Fibroblast of lung (primary cell): ENCODE data around the gene METTL14. TPM values are rescaled to one million over a fixed set of nuclear protein-coding genes. Genes with fewer than 3 reads are reported as not detected.

Experiments
- DNase-seq, 2 donors: peaks; one replicate each; pipeline versions ENCODE4 v3.0.0 to v3.0.0-alpha.2; 2010; ENCODE audit warnings: low read depth in 2 of 2
- H2AFZ ChIP-seq: 2 replicates; pipeline ENCODE4 v1.5.1; 2012; ENCODE audit warnings: low read length, control low read depth, inconsistent platforms
- H3K27ac ChIP-seq: 2 replicates; pipeline ENCODE4 v1.5.1; 2011; ENCODE audit warnings: low read length, control low read depth; ENCODE audit not compliant: insufficient read depth
- H3K27me3 ChIP-seq: 2 replicates; pipeline ENCODE4 v1.5.1; 2011; ENCODE audit warnings: mild to moderate bottlenecking, low read length; ENCODE audit not compliant: control insufficient read depth, insufficient read depth
- H3K36me3 ChIP-seq: 2 replicates; pipeline ENCODE4 v1.5.1; 2011; ENCODE audit warnings: low read length; ENCODE audit not compliant: control insufficient read depth, insufficient read depth
- H3K4me1 ChIP-seq: 2 replicates; pipeline ENCODE4 v1.5.1; 2011; ENCODE audit warnings: low read length; ENCODE audit not compliant: control insufficient read depth, insufficient read depth; ENCODE audit errors: extremely low read depth
- H3K4me2 ChIP-seq: 2 replicates; pipeline ENCODE4 v1.5.1; 2011; ENCODE audit warnings: low read length, control low read depth; ENCODE audit not compliant: insufficient read depth; ENCODE audit errors: extremely low read depth
- H3K4me3 ChIP-seq, 4 experiments: fragments of 200-600 bp in 1 of 4; sonication (generic) in 1 of 4; replicated peaks in 1 of 4; 2 replicates each; pipeline ENCODE4 v1.5.1; 2011 to 2016; ENCODE audit warnings: low read length in 4 of 4, low read depth in 3 of 4, mild to moderate bottlenecking in 3 of 4, control low read depth in 2 of 4, inconsistent platforms in 1 of 4, mixed read lengths in 1 of 4; ENCODE audit not compliant: insufficient read depth in 1 of 4; ENCODE audit errors: control extremely low read depth in 1 of 4
- H3K79me2 ChIP-seq: 2 replicates; pipeline ENCODE4 v1.5.1; 2012; ENCODE audit warnings: mild to moderate bottlenecking, low read length, inconsistent platforms; ENCODE audit not compliant: control insufficient read depth, insufficient read depth
- H3K9ac ChIP-seq: 2 replicates; pipeline ENCODE4 v1.5.1; 2011; ENCODE audit warnings: mild to moderate bottlenecking, low read length, control low read depth; ENCODE audit not compliant: insufficient read depth
- H3K9me3 ChIP-seq: 2 replicates; pipeline ENCODE4 v1.5.1; 2012; ENCODE audit warnings: low read depth, low read length; ENCODE audit not compliant: control insufficient read depth, insufficient read depth
- H4K20me1 ChIP-seq: 2 replicates; pipeline ENCODE4 v1.5.1; 2011; ENCODE audit warnings: low read length; ENCODE audit not compliant: control insufficient read depth, insufficient read depth; ENCODE audit errors: extremely low read depth
- EZH2 ChIP-seq: IDR thresholded peaks from 2 replicates; pipeline ENCODE4 v1.5.1; 2012; ENCODE audit warnings: low read length, control low read depth, mild to moderate bottlenecking; ENCODE audit errors: missing control alignments
- polyA plus RNA-seq, 2 donors: library from polyadenylated mRNA; depleted of rRNA in 1 of 2; stranded (reverse) in 1 of 2; unstranded in 1 of 2; fragments of >200 nt; gene quantifications; 2 replicates each; pipeline ENCODE4 v1.2.1, GENCODE V29; 2011 to 2012; ENCODE audit warnings: missing spikeins in 1 of 2
- total RNA-seq: library from RNA; depleted of rRNA; stranded (reverse); fragments of >200 nt; gene quantifications from 2 replicates; pipeline ENCODE4 v1.2.1, GENCODE V29; 2014
- TF ChIP-seq, protein P1 (sequence below), 2 donors: IDR thresholded peaks in 1 of 2; conservative IDR thresholded peaks in 1 of 2; 1 replicate in 1 of 2; 2 replicates in 1 of 2; pipeline ENCODE4 v1.5.1; 2011 to 2012; ENCODE audit warnings: low read length in 2 of 2, control low read depth in 1 of 2, inconsistent platforms in 1 of 2, low read depth in 1 of 2, mild to moderate bottlenecking in 1 of 2

Gene METTL14
- total and polyA plus RNA-seq, 2 donors (not counting 1 experiment from before 2014, with no cell fraction given): 18.2 to 29.7 TPM

DNA sequence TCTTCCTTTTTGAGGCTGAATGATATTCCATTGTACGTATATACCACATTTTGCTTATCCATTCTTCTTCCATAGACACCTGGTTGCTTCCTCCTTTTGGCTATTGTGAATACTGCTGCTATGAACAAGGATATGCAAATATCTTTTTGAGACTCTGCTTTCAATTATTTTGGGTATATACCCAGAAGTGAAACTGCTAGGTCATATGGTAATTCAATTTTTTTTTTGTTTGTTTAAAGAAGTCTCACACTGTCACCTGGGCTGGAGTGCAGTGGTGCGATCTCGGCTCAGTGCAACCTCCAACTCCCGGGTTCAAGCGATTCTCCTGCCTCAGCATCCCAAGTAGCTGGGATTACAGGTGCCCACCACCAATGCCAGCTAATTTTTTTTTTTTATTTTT is 75.3 kb downstream of the METTL14 start:
- Histone ChIP-seq H3K27me3 (no peaks in the 10 kb centered on the region), H3K4me2 (no peak overlapping the region), H3K79me2 (peaks cover 50% of the 10 kb centered on the region), H3K9me3 (no peaks in the 10 kb centered on the region), H3K4me3 (no peak overlapping the region), H3K27ac (no peak overlapping the region), H3K4me1 (peaks cover 18% of the 10 kb centered on the region), H2AFZ (no peak overlapping the region), H4K20me1 (no peaks in the 10 kb centered on the region), H3K9ac (no peak overlapping the region), H3K36me3 (peaks cover 14% of the 10 kb centered on the region)
- TF ChIP-seq EZH2: no peak
- TF ChIP-seq, protein P1, sequence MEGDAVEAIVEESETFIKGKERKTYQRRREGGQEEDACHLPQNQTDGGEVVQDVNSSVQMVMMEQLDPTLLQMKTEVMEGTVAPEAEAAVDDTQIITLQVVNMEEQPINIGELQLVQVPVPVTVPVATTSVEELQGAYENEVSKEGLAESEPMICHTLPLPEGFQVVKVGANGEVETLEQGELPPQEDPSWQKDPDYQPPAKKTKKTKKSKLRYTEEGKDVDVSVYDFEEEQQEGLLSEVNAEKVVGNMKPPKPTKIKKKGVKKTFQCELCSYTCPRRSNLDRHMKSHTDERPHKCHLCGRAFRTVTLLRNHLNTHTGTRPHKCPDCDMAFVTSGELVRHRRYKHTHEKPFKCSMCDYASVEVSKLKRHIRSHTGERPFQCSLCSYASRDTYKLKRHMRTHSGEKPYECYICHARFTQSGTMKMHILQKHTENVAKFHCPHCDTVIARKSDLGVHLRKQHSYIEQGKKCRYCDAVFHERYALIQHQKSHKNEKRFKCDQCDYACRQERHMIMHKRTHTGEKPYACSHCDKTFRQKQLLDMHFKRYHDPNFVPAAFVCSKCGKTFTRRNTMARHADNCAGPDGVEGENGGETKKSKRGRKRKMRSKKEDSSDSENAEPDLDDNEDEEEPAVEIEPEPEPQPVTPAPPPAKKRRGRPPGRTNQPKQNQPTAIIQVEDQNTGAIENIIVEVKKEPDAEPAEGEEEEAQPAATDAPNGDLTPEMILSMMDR (conservative IDR thresholded peaks at IDR 0.05 in 1 of 2, IDR thresholded peaks at IDR 0.05 in 1 of 2; ENCODE audit: low read depth in 1 of 2, low read length in 2 of 2): no peak
- DNase-seq: no peak

DNA sequence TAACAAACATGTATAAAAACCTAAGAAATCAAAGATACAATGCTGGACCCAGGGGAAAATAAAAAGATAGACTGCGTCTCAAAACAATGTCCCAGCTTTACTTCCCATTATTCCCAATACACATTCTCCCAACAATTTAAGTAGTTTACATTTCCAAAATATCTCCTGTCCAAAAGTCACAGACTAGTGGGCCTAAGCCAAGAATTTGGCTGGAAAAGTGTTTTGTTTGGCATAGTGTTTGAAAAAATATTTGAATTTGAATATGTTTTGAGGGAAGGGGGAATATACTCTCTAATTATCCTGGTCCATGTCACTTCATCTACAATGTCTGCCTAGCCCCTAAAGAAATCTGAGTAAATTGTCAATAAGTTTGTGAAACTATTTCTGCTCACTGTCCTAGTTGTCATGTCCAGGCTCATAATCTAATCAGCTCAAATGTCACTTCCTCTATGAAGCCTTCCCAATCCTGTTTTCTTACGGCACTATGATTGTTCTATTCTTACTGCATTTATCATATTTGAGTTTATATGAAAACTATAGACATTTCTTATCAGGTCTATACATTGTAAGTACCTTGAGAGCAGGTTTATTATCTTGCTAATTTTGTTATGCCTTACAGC is 76.3 kb downstream of the METTL14 start:
- Histone ChIP-seq H3K79me2 (peaks cover 47% of the 10 kb centered on the region), H3K9ac (no peak overlapping the region), H3K4me1 (peaks cover 23% of the 10 kb centered on the region), H3K27ac (no peak overlapping the region), H3K36me3 (peaks cover 13% of the 10 kb centered on the region), H3K4me3 (no peak overlapping the region), H3K4me2 (no peak overlapping the region), H2AFZ (no peak overlapping the region), H3K27me3 (no peaks in the 10 kb centered on the region), H4K20me1 (no peaks in the 10 kb centered on the region), H3K9me3 (no peaks in the 10 kb centered on the region)
- TF ChIP-seq EZH2: no peak
- TF ChIP-seq, protein P1 (conservative IDR thresholded peaks at IDR 0.05 in 1 of 2, IDR thresholded peaks at IDR 0.05 in 1 of 2; ENCODE audit: low read depth in 1 of 2, low read length in 2 of 2): no peak
- peak in 1 of 2 donors; percentile 36 for DNase-seq

DNA sequence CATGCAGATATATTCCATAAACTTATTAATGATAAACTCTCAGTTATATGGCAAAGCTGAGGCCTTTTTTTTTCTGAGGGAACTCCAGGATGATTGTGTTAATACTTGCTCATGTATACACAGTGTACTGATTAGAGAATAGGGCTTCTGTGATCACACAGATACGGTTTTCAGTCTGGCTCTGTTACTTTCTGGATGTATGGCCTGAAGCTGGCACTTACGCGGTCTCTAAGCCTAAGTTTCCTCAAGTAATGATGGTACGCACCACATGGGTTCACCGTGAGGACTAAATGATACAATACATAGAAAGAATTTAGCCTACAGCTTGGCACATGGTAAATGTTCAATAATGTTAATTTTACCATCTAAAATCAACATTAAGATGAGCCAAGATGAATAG is 77.0 kb downstream of the METTL14 start:
- Histone ChIP-seq H2AFZ (no peak overlapping the region), H4K20me1 (no peaks in the 10 kb centered on the region), H3K36me3 (peaks cover 16% of the 10 kb centered on the region), H3K9me3 (no peaks in the 10 kb centered on the region), H3K27me3 (no peaks in the 10 kb centered on the region), H3K9ac (no peak overlapping the region), H3K79me2 (peaks cover 44% of the 10 kb centered on the region), H3K4me2 (no peak overlapping the region), H3K27ac (no peak overlapping the region), H3K4me1 (peaks cover 23% of the 10 kb centered on the region), H3K4me3 (no peak overlapping the region)
- DNase-seq: no peak
- TF ChIP-seq EZH2: no peak
- TF ChIP-seq, protein P1 (conservative IDR thresholded peaks at IDR 0.05 in 1 of 2, IDR thresholded peaks at IDR 0.05 in 1 of 2; ENCODE audit: low read depth in 1 of 2, low read length in 2 of 2): no peak
